HG03039 (cell line): ENCODE data around the gene PLPPR1.
"Not testable (repeated sequence)": the region's sequence is repeated elsewhere in the genome, so short reads cannot be mapped to it uniquely, and the experiment has no call there.

Experiments
- ATAC-seq: cut with Tn5 transposase; IDR thresholded peaks from one replicate; pipeline ENCODE4 v1.9.1; 2021; ENCODE audit warnings: mild to moderate bottlenecking, moderate library complexity; ENCODE audit not compliant: unreplicated experiment

PLPPR1 gene

DNA sequence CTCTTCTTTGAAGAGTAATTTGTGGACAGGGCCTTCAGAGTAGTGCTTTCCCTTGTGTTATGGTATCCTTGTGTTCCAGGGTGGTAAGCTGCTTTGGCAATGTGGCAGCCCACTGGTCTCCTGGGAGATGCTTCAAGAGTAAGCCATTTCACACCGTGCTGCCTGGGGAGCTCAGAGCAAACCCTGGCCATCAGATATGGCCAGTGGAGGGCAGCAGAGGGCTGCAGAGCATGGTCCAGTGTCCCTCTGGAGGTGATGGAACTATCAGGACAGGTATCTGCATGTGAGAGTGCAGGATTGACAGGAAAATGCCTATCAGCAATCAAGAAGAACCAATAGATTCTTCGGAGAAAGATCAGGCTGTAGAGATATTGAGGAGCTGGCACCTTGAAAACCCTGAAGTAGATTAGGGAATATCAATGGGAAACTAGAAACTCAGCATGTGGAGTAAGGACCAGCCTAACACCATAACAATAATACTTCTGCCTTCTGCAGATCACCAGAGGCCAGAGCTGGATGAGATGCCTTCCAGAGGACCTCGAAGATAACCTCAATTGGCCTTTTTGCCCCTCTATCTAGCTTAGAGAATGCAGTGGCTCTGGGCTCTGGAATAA is 90.8 kb downstream of the PLPPR1 start:
- peak; percentile 82 for ATAC-seq

DNA sequence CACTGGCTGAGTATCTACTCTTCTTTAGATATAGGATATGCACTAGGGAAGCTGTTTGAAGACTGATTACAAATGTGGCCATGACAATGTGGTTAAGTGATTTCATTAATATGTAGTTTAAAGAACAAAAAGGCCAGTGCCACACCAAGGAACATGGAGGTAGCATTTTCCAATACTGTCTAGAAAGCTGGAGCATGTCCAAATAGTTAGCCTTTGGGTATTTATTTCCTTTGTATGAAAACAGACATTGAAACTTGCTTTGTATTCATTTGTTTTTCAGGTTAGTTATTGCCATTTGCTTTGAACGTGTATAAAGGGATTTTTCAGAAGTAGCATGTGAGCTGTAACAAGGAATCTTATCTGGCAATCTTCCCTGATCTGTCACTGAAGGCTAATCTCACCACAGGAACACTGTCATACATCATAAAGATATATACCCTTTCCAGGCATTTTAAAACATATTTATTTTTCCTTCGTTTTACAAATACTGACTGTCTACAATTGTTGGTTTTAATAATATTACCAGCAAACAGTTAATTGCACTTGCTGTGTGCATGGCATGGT is 93.4 kb downstream of the PLPPR1 start:
- no peak for ATAC-seq

DNA sequence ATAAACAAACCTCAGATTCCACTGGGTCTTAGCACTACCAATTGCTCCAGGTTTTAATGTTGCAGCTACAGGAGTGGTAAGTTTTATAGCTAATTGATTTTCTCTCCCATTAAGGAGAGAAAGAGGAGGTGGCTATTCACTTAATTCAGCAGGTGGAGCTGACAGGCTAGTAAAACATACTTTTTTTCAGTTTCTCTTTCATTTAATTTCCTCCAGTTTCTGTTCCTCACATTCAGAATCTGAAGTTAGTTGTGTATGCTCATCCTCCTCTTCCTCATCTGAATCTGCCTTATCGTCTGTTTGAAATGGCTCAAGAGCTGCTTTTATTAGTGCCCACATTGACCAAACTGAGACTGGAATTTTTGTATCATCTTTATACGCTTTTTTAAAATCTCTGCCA is 98.0 kb downstream of the PLPPR1 start:
- no peak for ATAC-seq

DNA sequence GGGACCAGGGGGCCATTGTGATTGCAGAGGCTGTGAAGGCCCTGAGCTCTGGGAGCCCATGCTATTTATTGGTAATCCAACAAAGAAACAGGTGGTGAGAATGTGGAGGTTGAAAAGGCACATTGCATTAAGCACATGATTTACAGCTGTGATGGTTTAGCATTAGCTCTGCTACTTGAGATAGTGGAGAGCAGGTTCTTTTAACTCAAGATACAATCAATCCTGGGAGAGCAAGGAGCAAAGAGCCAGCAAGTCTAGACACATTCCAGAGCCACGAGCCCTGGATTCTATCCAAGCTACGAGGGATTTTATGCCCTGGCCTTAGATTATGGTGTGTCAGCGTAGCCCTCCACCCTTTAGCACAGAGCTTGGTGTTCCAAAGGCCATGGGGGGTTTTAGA is 98.8 kb downstream of the PLPPR1 start:
- ATAC-seq: not testable (repeated sequence)

DNA sequence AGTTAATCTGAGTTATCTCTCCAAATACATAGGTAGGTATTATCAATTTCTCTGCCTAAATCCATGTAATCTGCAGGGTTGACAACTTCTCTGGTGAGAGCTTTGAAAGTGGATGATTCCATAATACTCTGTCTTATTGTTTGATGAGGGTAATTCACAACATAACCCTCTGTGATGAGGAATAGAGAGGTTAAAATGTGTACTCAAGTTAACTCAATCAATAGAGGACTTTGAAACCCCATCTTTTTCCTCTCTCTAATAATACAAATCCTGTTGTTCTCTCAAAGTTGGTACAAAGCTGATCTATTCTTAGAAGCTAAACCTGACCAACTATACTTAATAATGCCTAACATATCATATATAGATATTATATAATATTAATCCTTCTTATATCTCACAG is 100.1 kb downstream of the PLPPR1 start:
- ATAC-seq: no peak

DNA sequence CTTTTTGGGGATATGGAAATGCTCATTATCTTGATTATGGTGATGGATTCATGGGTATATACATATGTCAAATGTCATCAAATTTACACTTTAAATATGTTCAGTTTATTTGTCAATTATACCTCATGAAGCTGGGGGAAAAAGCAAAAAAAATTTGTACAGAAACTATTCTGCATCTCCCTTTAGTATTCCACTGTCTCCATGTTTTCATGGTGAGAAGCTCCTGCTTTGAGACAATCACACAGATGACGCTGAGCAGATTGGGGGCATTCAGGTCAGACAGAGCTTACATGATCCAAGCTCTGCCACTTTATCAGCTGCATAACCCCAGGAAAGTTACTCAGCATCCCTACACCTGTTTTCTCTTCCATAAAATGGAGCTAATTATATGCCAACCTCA is 101.5 kb downstream of the PLPPR1 start:
- no peak for ATAC-seq

DNA sequence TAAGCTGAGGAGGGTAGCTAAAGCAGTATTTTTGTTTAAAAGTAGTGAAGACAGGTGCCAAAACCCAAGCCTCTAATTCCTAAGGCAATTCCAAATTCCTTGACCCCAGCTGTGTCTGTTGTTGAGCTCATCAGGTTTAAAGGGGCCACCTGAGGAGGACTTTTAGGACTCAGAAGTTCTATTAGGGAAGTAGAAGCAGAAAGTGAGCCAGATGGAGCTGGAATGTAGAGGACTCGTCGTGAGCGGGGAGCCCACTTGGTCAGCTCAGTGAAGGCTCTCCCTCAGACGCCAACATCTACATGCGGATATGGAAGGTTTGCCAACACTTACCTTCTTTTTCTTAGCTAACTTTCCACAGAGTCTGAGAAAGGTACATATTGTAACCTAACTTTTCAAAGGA is 102.8 kb downstream of the PLPPR1 start:
- no peak for ATAC-seq

DNA sequence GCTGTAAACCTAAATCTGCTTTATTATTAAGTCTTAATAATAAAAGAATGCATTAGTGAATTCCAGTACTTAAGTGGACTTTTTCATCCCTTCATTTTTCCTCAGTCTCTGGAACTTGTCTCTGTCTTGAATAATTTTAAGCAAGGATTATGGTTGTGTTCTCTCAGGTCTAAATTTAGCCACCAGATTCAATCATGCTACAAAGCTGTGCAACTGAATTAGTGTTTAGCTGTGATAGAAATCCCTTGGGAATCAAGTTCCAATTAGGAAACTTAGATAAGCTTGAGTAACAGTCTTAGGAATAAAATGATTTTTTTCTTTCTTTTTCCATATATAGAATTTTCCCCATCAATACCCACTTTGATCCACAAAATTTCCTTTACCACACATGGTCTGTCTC is 104.3 kb downstream of the PLPPR1 start:
- ATAC-seq: no peak

DNA sequence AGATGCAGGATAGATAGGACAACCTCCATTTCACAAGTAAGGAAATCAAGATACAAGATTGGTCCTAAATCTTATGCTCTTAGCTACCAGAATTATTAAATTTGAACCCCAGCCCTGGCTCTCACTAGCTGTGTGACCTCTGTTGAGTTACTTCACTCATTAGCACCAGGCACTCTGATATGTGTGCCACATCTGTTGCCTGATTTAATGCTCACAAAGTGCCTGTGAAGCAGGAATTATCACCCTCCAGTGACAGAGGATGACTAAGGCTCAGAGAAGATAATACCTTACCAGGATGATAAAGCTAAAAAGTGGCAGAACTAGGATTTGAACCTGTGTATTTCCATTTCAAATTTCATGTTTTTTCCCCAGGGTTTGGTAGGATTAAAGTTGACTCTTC is 110.0 kb downstream of the PLPPR1 start:
- no peak for ATAC-seq

DNA sequence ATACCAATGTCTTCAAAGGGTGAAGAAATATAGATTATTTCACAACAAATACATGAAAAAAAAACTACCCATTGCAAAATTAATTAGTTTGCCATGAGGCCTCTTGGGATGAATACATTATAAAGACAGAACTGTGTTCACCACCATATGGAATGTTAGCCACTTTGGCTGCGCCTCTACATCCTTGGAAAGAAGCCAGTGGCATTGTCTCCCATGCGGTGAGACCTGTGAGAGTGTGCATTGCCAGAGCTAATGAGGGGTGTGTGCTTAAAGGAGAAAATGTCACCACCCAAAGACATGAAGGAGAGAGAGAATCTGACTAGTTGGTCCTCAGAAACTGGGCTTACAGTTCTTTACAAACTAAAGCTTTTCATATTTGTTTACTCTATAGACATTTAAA is 110.6 kb downstream of the PLPPR1 start:
- no peak for ATAC-seq

DNA sequence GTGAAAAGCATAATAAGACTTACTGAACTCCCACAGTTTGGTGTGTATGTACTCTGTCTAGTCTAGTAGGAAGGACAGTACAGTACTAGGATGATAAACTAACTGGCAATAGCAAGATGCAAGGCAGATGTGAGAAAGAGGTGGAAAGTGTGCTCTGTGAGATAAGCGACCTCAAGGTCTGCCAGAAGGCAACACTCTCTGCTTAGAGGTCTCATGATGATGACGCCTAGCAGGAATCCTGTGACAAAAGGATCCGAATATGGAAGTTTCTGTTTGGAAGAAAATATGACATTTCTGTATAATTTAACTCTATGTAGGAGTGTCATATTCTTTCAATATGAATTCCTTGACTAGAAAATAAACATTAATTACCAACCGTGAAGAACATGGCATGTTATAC is 112.2 kb downstream of the PLPPR1 start:
- ATAC-seq: no peak

DNA sequence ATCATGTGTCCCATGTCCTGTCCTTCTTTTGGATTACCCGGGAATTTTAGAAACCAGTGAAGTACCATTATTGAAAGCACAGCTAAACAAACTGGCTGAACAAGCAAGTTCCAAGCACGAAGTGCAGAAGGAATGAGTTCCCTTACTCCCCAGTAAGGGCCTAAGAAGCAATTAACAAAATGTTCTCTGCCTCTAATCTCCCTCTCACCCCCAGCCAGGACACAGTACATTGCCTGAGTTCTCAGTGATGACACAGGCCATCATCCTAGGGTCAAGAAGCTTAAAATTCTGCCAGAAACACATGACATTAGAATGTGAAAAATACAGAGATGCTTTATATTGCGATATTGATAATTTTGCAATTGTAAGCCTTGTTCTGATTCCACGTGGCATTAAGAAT is 118.0 kb downstream of the PLPPR1 start:
- no peak for ATAC-seq

DNA sequence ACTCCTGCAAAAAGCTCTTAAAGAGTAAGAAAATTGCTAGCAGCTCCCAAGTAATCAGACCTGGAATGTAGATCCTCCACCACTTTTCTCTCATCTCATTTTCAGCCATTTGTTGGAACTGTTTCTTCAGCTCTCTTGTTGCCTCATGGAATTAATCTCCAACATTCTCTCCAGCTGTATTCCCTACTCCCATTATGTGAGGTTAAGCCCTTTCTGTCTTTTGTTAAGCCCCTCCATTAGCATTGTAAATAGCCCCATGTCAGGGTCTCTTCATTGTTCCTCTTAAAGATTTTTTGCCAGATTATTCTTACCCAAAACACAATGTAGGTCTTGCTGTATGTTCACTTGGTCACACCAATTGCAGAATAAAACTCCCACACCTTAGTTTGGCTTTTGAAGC is 119.8 kb downstream of the PLPPR1 start:
- ATAC-seq: no peak

DNA sequence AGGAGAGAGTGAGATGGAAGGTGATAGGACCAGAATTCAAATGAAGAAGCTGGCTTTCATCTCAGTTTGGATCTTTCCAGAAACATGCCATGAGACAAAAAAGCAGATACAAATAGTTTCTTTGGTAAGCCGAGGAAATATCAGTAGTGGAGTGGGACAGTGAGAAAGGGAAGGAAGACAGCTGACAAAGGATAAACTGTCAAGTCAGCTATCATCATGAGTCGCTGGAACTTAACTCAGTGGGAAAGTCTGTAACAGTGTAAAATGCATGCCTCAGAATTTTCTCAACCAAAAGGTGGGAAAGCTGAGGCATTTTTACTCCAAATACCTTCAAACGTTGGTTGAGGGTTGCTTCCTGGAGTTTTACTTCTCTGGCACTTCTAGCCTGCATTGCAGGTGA is 129.8 kb downstream of the PLPPR1 start:
- ATAC-seq: no peak

DNA sequence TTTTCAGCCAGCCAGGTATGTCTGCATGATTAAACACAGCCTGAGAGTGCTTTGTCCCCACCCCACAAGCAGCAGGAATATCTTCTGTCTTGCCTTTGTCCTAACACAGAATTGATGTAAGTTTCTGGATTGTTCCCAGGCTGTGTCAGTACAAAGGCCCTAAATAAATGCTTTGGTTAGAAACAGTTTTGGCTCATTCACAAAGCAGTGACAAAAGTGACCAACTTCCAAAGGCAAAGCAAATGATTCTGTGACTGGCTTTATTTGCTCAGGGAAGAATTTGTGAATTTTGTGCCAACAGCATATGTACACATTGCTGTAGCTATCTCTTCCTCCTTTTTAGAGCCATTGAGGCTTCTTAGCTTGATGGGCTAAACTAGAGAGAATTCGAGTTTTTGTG is 133.7 kb downstream of the PLPPR1 start:
- ATAC-seq: no peak

DNA sequence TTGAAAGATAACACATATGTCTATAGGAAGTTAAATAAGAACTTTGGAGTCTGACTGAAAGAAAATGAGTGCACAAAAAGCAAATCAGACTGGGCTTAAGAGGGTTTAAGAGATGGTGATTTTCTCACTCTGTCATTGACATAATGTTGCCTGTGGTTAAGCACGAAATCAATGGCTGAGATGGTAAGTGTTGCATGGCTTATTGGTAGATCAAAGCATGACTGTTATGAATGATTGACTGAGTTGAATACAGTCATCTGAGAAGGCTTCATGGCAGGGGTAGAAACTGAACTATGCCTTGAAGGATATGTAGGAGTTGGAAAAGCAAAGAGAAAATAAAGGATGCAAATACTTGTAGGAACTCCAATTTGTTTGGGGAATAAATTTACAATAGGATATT is 136.6 kb downstream of the PLPPR1 start:
- no peak for ATAC-seq

DNA sequence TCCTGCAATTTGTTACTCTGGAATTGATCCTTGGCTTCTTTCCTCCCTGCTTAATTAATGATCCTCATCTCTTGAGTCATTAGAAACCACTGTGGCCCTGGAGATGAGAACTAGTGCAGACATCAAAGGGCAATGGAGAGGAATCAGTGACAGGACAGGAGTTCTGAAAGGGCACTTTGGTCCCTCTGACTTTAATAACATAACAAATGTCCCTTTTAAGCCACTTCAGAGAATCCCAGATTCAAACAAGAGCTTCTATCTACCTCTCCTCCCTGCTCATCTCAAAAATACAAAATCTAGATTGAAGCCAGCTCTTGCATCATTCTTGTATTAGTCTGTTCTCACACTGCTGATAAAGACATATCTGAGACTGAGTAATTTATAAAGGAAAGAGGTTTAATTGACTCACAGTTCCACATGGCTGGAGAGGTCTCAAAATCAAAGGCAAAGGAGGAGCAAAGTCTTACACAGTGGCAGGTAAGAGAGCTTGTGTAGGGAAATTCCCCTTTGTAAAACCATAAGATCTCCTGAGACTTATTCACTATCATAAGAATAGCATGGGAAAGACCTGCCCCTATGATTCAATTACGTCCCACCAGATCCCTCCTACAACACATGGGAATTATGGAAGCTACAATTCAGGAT is 139.1 kb downstream of the PLPPR1 start:
- no peak for ATAC-seq

DNA sequence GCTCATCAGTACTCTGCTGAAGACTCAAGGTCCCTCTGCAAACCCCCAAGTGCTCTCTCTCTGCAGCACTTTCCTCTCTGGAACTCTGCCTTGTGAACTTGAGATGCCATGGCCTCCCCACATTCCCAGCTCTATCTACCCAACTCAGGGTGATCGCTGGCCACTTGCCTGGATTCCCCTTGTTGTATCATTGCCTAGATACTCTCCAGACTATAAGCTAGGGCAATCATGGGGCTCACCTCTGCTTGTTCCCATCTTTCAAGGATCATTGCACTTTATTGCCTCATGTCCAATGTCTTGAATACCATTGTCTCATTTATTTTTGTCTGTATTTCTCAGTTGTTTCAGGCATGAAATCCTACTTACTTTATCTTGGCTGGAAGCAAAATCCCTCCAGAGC is 144.1 kb downstream of the PLPPR1 start:
- ATAC-seq: no peak

DNA sequence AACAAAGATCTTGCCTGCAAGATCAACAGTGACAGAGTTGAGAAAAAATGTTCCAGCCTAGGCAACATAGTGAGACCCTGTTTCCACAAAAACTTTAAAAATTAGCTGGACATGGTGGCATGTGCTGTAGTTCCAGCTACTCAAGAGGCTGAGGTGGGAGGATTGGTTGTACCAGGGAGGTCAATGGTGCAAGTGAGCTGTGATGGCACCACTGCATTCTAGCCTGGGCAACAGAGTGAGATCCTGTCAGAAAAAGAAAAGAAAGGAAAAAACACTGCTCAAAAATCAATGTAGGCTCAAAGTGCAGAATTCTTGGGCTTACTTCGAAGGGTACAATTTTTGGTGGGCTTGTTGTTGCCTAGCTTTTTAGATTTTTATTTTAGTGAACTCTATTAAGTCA is 145.4 kb downstream of the PLPPR1 start:
- no peak for ATAC-seq

DNA sequence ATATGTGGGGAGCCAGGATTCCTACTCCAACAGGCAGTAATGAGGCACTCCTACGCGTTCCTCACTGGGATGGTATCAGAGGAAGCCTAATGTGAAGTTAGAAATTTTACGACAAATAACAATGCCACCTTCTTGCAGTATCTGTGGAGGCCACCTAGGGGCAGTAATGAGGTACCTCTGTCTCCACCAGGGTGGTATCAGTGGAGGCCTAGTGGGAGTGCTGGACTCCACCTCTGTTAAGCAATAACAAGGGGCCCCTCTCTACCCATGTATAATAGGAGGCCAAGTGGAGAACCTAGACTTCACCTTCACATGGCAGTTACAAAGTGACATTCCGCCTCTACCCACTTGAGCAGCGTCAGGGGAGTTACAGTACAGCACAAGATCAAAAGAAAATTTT is 147.9 kb downstream of the PLPPR1 start:
- ATAC-seq: no peak

DNA sequence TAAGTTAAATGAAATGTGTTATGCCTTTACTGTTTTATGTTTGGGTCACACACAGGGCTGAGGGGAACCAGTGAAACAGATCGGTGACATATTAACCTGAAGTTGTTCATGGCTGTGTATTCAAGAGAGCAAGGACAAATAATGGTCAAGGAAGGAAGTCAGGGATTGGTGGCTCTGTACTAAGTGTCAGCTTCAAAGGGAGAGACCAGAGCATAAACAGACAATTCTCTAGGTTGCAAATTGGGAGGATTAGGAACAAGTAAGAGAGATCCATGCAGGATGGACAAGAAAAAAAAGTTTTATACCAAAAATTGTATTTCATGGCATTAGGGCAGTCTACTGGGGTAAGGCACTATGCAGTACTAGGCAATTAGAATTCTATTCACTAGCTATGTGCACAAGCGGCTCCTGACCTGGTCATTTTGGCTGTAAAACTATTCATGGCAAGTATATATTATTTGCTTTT is 156.3 kb downstream of the PLPPR1 start:
- ATAC-seq: no peak

DNA sequence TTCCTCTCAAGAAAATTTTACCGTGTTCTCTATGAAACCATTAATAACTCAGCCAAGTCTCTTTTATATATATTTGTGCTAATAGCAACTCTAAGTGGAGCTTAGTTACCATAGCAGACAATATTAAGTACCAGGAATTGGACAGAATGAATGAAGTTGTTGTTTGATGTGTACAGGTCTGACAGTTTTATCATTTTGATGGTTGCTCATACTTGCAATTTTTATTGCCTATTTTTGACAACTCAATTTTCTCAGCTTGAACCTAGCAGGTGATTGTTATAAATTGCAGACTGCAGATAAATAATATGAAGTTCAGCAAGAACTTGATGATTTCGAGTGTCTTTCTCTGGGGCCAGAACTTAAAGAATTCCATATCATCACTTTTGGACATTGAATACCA is 163.2 kb downstream of the PLPPR1 start:
- no peak for ATAC-seq

DNA sequence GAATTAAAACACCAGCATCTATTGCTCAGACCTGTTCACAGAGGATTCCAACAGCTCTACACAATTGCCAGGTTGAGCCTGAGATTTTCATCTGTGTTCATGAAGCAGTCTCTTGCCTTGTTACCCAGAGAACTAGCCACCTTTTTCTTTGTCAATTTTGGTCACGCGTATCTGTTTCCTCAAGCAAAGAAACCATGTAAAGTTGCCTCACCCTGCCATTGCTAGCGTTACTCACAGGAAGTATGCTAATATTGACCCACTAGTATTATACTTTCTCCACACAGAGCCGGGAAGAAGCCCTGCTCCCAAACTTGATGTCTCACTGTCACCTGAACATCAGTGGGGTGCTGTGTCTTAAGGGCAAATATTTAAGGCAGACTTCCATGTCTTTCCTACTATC is 168.5 kb downstream of the PLPPR1 start:
- ATAC-seq: no peak
